A673 (cell line): ENCODE results near the gene TNFRSF21. TPM values are rescaled to one million over a fixed set of nuclear protein-coding genes. Genes with fewer than 3 reads are reported as not detected.

Experiments used
- BruUV-seq: library from RNA; stranded (reverse); fragments of 400-500 nt; replicated peaks from 2 replicates; lab custom pipeline; 2021; lab: Mats Ljungman, UMichigan
- CTCF ChIA-PET: fragments of 300-600 bp; sonication (Branson Sonifier 250); formaldehyde crosslinking; loops from one replicate; lab custom pipeline; 2022; ENCODE audit warnings: antibody characterized with exemption; lab: Charles Lee
- POLR2A ChIA-PET: fragments of 300-600 bp; sonication (Branson Sonifier 250); formaldehyde crosslinking; loops from one replicate; lab custom pipeline; 2022; ENCODE audit warnings: antibody characterized with exemption; ENCODE audit not compliant: low non-redundant PET; lab: Charles Lee
- DNase-seq: peaks from one replicate; pipeline ENCODE4 v3.0.0-alpha.2; 2015; ENCODE audit warnings: low spot score
- H3K27ac ChIP-seq: fragments of 200-600 bp; sonication (generic); 2 replicates; pipeline ENCODE4 v1.5.1; 2016; ENCODE audit warnings: mixed run types, low read depth, mild to moderate bottlenecking, mixed read lengths, antibody characterized with exemption, low read length; ENCODE audit not compliant: poor library complexity, severe bottlenecking
- H3K27me3 ChIP-seq: fragments of 200-600 bp; sonication (generic); replicated peaks from 2 replicates; pipeline ENCODE4 v1.6.1; 2017; ENCODE audit warnings: mixed run types, low read depth, mild to moderate bottlenecking, mixed read lengths, antibody characterized with exemption, low read length; ENCODE audit not compliant: insufficient read depth, poor library complexity
- H3K36me3 ChIP-seq: fragments of 200-600 bp; sonication (generic); 2 replicates; pipeline ENCODE4 v1.6.1; 2016; ENCODE audit warnings: mixed run types, mild to moderate bottlenecking, mixed read lengths, antibody characterized with exemption, low read length; ENCODE audit not compliant: insufficient read depth, poor library complexity, severe bottlenecking
- H3K4me1 ChIP-seq: fragments of 200-600 bp; sonication (generic); 2 replicates; pipeline ENCODE4 v1.6.1; 2017; ENCODE audit warnings: mixed run types, mild to moderate bottlenecking, mixed read lengths, antibody characterized with exemption, low read length; ENCODE audit not compliant: insufficient read depth, poor library complexity, severe bottlenecking
- H3K4me3 ChIP-seq: fragments of 200-600 bp; sonication (generic); 2 replicates; pipeline ENCODE4 v1.5.1; 2016; ENCODE audit warnings: low read depth, mixed run types, mild to moderate bottlenecking, mixed read lengths, low read length; ENCODE audit not compliant: poor library complexity, severe bottlenecking
- H3K9me3 ChIP-seq: fragments of 200-600 bp; sonication (generic); 2 replicates; pipeline ENCODE4 v1.6.1; 2016; ENCODE audit warnings: mixed run types, low read depth, mild to moderate bottlenecking, mixed read lengths, antibody characterized with exemption, low read length; ENCODE audit not compliant: poor library complexity, severe bottlenecking
- CTCF ChIP-seq: fragments of 300-800, 200-600 bp; sonication (generic); conservative IDR thresholded peaks from 2 replicates; pipeline ENCODE4 v1.5.1; 2017; ENCODE audit warnings: low read depth, mild to moderate bottlenecking, antibody characterized with exemption, low read length, moderate library complexity, mixed read lengths
- EZH2 ChIP-seq: fragments of 200-600 bp; sonication (generic); IDR thresholded peaks from 2 replicates; pipeline ENCODE4 v1.6.1; 2017; ENCODE audit warnings: borderline replicate concordance, low read depth, mild to moderate bottlenecking, mixed read lengths, antibody characterized with exemption, low read length; ENCODE audit not compliant: poor library complexity, severe bottlenecking
- intact Hi-C: fragments of 100-400 bp; cut with micrococcal nuclease; formaldehyde crosslinking; loops from one replicate; pipeline ENCODE4 v1.10.0; 2022; ENCODE audit not compliant: unreplicated experiment
- total RNA-seq: library from RNA; stranded (reverse); gene quantifications from 2 replicates; pipeline ENCODE4 v1.2.3, GENCODE V29; 2021

The TNFRSF21 gene
- total RNA-seq, 1 experiment from 2014 or later: 36.0 TPM

- CTCF ChIA-PET: no interaction called here
- H3K9me3 ChIP-seq: no peaks in the 10 kb centered on the region
- BruUV-seq: no TSS peak
- no peaks in the 10 kb centered on the region for H3K36me3 ChIP-seq
- POLR2A ChIA-PET: no interaction called here
- H3K27ac ChIP-seq: no peak overlapping the region
- intact Hi-C loops: no loop called here
- no peaks in the 10 kb centered on the region for H3K27me3 ChIP-seq
- H3K4me1 ChIP-seq: no peaks in the 10 kb centered on the region
- no peak for DNase-seq
- no peak overlapping the region for H3K4me3 ChIP-seq
- no peak for TF ChIP-seq EZH2
- TF ChIP-seq CTCF: no peak
Observed at GRCh38 chr6:47206626-47207025, 103.1 kb downstream of the TNFRSF21 start.

- no peak for TF ChIP-seq EZH2
- TF ChIP-seq CTCF: no peak
- H3K36me3 ChIP-seq: no peaks in the 10 kb centered on the region
- H3K4me1 ChIP-seq: no peaks in the 10 kb centered on the region
- DNase-seq: no peak
- no TSS peak for BruUV-seq
- ChIA-PET POLR2A (no interaction called here), CTCF (no interaction called here)
- H3K27ac ChIP-seq: no peak overlapping the region
- intact Hi-C loops: no loop called here
- no peak overlapping the region for H3K4me3 ChIP-seq
- no peaks in the 10 kb centered on the region for H3K9me3 ChIP-seq
- H3K27me3 ChIP-seq: no peaks in the 10 kb centered on the region
Observed at GRCh38 chr6:47203938-47204611, 105.6 kb downstream of the TNFRSF21 start.

GRCh38 chr6:47203266-47203937 is 106.3 kb downstream of the TNFRSF21 start:
- CTCF ChIA-PET: no interaction called here
- Histone ChIP-seq H3K27ac (no peak overlapping the region), H3K9me3 (no peaks in the 10 kb centered on the region), H3K36me3 (no peaks in the 10 kb centered on the region), H3K4me3 (no peak overlapping the region), H3K27me3 (no peaks in the 10 kb centered on the region), H3K4me1 (no peaks in the 10 kb centered on the region)
- POLR2A ChIA-PET: no interaction called here
- no TSS peak for BruUV-seq
- TF ChIP-seq CTCF (no peak), EZH2 (no peak)
- intact Hi-C loops: no loop called here
- DNase-seq: no peak
